ENCODE measurements around the gene TYMS.

Gene TYMS

DNA sequence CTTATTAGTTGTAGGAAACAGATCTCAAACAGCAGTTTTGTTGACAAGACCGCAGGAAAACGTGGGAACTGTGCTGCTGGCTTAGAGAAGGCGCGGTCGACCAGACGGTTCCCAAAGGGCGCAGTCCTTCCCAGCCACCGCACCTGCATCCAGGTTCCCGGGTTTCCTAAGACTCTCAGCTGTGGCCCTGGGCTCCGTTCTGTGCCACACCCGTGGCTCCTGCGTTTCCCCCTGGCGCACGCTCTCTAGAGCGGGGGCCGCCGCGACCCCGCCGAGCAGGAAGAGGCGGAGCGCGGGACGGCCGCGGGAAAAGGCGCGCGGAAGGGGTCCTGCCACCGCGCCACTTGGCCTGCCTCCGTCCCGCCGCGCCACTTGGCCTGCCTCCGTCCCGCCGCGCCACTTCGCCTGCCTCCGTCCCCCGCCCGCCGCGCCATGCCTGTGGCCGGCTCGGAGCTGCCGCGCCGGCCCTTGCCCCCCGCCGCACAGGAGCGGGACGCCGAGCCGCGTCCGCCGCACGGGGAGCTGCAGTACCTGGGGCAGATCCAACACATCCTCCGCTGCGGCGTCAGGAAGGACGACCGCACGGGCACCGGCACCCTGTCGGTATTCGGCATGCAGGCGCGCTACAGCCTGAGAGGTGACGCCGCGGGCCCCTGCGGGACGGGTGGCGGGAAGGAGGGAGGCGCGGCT is at the start of gene TYMS:
TYMS (plus strand) TSS at position 343 of the 690 bp plus-strand sequence; CDS start at position 433, 90 bp downstream.
- peak; percentile 33 to 46 for DNase-seq (ENCODE audit: extremely low read depth in 1 of 2, low read depth in 1 of 2)

DNA sequence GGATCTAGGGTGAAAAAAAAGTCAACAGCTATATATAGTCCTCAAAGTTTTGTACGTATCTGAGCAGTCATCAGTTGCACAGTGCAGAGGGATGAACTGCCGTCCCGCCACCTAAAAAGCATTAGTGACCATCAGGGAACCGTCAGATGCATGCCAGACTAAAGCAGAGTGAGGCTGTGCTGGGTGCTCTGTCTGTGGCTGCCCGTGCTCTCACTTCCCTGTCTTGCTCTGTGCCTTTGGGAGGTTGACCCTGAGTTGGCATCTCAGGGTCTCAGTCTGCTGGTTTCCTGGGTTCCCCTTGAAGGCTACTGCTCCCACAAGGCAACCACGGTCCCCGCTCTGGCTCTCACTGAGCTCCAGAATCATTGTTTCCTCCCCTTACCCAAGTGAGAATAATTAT is 49.5 kb upstream of the TYMS start:
- no peak for DNase-seq (ENCODE audit: extremely low read depth in 1 of 2, low read depth in 1 of 2)

DNA sequence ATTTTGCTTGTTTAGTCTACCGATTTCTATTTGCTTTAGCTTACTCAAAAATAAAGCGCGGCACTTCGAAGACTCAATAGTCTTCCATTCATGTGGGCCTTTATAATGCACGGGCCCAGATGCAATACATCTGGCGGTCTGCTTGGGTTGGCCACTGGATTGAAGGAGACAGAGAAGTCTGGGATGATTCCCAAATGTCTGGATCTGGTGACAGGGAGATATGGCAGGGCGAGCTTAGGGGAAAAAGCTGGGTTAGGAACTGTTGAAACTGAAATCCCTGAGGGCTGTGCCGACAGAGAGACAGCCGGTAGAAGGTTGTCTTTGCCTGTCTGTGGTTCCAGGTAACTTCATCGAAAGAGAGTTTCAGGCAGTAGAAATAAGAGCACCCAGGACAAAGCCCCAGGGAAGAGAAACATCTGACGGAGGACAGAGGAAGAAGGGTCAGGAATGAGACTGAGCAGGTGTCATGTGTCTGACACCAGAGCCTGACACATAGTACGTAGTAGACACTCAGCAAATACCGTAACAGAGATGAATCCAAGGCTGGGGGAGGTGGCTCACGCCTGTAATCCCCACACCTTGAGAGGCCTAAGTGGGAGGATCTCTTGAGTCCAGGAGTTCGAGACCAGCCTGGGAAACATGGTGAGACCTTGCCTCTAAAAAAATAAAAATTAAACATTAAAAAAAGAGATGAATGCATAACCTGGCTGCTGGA is 47.1 kb upstream of the TYMS start:
- no peak for DNase-seq (ENCODE audit: extremely low read depth in 1 of 2, low read depth in 1 of 2)

DNA sequence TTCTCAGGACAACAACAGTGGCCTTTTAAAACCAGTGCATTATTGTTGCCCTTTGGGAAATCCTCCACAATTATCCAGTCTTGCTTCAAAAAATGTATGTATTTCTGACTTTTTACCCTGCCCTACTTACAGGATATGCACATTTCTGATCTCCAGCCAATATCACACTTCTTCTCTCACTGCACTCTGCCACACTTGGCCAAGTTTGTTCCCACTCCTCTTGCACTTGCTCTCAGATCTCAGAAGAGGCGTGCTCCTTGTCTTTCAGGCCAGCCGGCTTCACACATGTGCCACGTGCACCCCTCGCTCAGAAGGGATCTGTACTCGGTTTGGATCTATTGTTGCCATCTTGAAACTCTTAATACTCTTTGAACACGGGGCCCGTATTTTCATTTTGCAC is 45.3 kb upstream of the TYMS start:
- no peak for DNase-seq (ENCODE audit: extremely low read depth in 1 of 2, low read depth in 1 of 2)

DNA sequence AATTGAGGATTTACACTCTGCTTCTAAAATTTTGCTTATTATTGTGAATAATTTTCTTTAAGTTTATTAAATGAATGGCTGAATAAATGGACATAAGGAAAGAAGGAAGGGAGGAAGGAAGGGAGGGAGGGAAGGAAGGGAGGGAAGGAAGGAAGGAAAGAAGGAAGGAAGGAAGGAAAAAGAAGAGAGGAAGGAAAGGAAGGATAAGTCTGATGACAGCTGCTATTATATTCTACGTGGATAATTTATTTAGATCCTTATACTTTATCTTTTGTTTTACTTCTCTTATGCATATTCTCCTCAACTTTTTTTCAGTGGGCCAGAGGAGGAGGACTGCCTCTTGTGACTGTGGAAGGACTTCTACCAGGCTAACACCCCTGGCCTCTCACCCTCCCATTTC is 43.3 kb upstream of the TYMS start:
- no peak for DNase-seq (ENCODE audit: extremely low read depth in 1 of 2, low read depth in 1 of 2)

DNA sequence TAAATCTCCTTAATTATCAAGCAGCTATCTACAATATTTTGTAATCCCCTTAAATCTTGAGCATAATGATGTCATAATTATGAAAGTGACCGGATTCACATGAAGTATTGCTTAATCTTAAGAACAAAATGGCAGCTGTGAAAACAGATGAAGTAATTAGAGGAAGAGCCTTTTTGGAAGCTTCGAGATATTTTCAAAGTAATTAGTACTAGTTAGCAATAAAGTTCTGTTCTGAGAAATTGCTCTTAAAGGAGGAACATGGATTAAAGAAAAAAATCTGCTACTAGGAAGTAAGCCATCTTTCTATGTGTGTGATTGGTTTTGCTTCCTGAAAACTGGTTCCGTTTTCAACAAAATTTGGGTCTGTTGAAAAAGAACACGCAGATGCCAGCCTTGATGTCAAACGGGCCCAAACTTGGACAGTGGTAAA is 42.3 kb upstream of the TYMS start:
- no peak for DNase-seq (ENCODE audit: extremely low read depth in 1 of 2, low read depth in 1 of 2)

DNA sequence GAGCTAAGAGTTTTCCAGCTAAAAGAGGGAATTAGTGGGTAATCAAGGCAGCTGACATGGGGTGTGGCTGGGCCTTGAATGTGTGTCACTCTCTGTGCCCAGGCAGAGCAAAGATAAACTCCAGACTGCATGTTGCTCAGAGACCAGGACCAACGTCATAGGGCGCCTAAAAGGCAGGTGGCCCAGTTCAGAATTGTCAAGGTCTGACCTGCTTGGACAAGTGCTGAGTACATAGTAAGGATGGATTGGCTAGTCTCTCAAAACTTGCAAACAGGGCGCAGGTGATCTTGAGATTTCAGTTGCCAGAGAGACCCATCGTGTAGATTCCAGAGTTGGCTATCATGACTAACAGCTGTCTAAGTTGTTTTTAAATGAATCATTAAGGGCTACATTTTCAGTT is 41.7 kb upstream of the TYMS start:
- no peak for DNase-seq (ENCODE audit: extremely low read depth in 1 of 2, low read depth in 1 of 2)

DNA sequence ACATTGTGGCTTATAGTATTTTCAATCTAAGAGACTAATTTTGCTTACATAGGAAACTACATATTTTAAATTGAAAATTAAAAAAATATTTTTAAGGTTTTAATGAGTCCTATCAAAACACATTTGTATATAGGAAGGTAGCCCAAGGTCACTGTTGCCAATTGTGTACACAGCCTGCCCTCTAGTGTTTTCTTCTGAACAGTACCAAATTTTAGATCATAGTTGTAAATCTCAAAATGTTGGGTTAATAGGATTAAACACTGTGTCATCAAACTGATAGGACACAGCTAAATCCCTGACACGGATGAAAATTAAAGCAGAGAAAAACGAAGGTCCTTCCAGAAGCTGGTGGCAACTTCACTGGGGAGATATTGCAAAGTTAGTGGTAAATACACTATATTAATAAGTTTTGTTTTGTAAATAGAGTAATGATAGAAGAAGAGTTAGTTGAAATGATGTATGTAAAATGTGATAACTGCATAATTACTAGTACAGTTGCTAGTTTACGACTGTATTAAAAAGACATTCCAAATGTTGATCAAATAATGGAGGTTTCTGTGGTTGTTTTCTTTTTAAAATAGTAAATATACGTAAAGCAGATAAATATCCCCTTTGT is 41.0 kb upstream of the TYMS start:
- DNase-seq (ENCODE audit: extremely low read depth in 1 of 2, low read depth in 1 of 2) = no peak

DNA sequence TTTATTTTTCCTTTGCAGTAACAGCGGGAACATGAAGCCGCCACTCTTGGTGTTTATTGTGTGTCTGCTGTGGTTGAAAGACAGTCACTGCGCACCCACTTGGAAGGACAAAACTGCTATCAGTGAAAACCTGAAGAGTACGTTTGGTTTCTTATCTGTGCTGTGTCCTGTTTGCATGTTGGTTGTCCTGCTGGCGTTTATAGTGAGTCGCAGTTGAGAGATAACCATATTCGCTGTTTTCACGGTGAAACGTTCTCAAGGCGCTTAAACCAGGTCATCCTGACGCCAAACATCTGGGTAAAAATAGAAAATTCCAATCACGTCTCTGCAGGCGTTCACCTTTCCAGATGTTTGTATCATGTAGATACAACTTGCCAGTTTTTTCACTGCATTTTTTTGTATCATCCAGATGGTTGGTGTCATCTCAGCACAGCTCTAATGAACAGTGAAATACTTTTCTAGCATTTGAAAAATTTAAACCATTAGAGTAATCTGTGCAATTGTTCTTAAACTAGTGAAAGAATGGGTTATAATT is 39.4 kb upstream of the TYMS start:
- no peak for DNase-seq (ENCODE audit: extremely low read depth in 1 of 2, low read depth in 1 of 2)

DNA sequence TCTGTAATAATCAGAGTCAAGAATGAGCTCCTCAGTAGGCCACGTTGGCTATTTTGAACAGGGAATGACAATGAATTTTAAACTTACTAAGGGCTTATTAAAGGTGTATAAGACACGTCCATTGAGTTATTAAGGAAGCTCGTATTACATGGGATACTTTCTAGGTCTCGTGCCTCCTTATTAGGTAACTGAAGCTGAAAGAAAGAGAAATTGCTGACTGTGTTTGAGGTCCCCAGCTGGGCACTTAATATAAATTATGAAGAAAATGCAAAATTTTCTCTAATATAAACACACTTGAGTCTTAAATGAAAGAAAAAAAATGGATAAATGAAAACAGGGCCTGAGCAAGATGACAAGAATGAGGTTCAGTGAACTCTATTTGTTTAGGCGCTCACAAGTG is 38.8 kb upstream of the TYMS start:
- DNase-seq (ENCODE audit: extremely low read depth in 1 of 2, low read depth in 1 of 2) = no peak

DNA sequence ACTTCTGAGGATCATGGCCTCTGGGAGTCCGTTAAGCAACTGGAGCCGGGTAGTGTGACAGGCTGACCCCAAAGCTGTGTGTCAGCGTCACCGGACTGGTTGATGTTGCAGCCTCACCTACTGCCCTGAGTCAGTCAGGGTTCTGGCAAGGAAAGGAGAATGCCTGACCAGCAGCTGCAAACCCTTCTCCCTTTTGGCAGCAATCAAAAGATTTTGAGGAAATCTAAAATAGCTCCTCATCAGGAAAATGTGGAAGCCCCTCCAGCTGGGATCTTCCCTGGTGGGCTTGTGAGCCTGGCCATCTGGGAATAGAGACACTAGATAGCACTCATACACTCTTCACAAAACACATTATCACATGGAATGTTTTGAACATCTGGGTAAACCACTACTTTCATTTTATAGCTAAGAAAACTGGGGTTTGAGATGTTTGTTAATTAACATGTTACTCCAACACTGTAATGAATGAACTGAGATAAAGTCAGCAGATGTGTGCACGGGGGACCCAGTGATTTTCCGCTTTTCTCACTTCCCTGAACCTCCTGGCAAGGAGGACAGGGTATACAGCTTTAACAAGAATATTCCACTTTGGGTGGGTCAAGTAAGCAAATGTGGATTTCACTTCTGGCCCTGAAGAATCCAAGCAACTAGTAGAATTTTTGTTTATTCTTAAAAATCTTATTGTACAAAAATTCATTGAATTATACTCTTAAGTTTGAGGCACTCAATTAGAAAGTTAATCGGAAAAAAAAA is 36.0 kb upstream of the TYMS start:
- DNase-seq (ENCODE audit: extremely low read depth in 1 of 2, low read depth in 1 of 2) = no peak

DNA sequence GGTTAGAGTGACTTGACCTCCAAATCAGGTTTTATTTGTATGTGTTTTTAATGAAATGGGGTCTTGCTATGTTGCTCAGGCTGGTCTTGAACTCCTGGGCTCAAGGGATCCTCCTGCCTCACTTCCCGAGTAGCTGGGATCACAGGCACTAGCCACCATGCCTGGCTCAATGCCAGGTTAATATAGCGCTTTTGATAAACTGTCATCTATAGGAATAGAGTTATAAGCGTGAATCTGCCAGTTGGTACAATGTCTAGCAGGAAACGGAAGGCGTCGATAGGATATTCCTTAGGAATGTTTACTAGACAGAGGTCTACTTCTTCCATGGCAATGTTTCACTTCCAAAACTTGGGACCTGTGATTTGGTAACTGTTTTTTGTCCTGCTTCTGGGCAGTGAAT is 35.2 kb upstream of the TYMS start:
- DNase-seq (ENCODE audit: extremely low read depth in 1 of 2, low read depth in 1 of 2) = no peak

DNA sequence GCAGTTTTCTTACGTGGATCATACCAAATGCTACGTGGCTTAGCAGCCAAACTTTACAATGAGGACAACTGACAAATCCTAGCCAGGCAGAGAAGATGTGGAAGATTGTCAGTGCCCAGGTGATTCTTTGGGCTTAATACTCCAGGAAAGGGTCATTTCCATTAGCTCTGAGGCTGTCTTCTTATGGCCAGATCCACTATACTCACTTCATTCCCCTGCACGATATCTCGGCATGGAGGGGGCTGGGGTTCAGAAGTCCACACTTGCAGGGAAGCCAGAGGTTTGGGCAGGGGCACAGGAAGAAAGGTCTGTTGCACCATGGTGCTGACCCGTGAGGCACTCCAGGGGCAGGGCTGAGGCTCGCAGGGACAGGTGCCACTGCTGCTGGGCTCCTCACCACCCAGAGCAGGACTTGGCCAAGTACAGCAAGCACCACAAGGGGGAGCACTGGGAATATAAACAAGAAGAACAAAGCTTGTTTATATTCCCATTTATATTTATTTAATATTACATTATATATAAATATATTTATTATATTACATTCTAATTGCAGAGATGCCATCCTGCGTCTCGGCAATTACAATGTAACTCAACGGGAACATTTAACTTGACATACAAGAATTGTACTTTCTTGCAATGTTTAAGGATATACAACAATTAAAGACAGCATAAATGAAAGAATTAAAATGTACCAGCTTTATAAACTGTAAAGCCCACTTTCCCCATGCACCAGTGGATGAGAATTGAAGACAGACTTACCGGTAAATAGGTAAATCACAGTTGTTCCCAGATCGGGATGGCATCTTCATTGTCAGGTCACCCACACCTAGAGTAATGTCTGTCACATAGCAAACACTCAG is 33.5 kb upstream of the TYMS start:
- DNase-seq (ENCODE audit: extremely low read depth in 1 of 2, low read depth in 1 of 2) = peak; percentile 17 to 39

DNA sequence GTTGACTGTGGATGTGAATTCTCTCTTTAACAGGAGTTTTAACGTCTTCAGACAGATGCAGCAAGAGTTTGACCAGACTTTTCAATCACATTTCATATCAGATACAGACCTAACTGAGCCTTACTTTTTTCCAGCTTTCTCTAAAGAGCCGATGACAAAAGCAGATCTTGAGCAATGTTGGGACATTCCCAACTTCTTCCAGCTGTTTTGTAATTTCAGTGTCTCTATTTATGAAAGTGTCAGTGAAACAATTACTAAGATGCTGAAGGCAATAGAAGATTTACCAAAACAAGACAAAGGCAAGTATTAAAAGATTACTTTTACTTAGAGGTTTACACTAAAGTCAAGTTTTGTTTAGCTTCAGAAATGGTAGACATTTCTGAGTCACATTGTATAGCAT is 30.2 kb upstream of the TYMS start:
- DNase-seq (ENCODE audit: extremely low read depth in 1 of 2, low read depth in 1 of 2) = no peak

DNA sequence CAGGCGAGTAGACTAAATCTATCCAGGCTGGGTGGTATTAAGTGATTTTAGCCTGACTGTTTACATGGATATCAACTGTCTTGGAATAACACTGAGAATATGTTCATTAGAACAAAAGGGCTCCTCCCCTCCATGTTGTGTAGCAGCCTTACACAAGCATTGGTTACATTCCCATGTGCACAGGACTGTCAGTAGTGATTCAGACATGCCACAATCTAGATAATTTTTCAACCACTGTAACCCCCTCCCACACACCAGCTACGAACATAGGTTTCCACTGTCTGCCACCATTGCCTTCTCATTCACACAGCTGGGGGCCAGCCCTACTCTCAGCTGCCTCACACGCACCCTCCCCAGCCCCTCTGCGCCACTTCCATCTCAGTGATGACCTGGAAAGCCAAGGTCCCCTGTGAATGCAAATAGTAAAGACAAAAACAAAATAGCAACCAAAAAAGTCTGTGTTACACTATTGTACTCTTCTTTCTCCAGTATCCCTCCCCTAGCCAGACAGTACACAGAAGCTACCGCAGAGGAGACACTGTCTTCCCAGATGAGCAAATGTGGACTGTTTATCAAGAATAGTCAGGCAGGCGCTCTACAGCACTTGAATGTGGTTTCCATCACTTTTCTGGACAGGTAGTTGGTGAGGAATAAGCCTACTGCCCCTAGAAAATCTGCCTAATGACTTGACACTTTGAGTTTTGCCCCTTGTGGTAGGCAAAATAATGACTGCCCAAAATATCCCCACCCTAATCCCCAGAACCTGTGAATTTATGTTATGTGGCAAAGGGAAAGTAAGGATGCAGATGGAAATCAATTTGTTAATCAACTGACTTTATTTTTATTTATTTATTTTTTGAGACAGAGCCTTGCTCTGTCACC is 27.9 kb upstream of the TYMS start:
- DNase-seq (ENCODE audit: extremely low read depth in 1 of 2, low read depth in 1 of 2) = peak in 1 of 2 donors; percentile 8

DNA sequence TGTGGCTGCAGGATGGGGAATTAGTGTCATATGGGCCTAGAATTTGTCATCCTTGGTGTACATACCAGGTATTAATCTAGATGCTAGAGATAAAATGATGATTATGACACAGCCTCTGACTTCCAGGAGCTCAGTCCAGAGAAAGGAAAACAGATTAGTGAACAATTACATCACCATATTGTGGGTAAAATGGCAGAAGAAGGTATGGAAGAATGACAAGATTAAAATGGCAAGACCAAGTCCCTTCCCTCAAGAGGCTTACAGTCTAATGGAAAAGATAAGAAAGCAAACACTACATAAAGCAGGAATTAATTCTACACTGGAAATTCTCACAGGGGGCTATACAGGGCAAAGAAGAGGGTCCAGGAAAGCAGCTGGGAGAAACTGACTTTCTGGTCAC is 25.9 kb upstream of the TYMS start:
- DNase-seq (ENCODE audit: extremely low read depth in 1 of 2, low read depth in 1 of 2) = no peak

DNA sequence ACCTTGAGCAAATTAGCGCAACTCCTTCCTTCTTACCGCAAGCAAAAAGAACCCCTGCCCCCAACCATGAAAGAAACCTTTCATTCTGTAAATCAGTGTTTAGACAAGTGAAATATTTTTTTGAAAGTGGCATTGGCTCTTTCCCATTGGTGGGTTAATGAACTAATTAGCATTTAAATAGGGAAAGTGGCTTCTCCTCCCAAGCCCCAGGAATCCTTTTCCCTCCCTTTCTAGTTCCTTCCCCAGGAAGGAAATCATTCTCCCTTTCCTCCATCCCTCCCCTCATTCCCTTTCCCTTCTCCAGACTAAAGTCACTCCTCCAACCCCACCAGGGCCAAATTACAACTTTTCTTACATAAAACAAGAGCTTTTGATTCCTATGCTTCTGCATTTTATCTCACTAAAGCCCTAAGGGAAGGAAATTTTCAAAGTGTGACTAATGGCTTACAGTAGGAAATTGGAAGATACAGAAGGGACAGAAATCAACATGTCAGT is 22.9 kb upstream of the TYMS start:
- DNase-seq (ENCODE audit: extremely low read depth in 1 of 2, low read depth in 1 of 2) = no peak

DNA sequence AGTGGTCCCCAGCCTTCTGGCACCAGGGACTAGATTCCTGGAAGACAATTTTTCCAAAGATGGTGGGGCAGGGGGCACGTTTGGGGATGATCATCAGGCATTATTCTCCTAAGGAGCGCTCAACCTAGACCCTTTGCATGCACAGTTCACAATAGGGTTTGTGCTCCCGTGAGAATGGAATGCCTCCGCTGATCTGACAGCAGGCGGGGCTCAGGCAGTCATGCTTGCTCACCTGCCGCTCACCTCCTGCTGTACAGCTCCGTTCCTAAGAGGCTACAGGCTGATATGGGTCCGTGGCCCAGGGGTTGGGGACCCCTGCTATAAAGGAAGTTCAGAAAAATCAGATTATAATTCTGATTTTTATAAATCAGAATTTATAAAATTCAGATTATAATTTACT is 22.3 kb upstream of the TYMS start:
- no peak for DNase-seq (ENCODE audit: extremely low read depth in 1 of 2, low read depth in 1 of 2)

DNA sequence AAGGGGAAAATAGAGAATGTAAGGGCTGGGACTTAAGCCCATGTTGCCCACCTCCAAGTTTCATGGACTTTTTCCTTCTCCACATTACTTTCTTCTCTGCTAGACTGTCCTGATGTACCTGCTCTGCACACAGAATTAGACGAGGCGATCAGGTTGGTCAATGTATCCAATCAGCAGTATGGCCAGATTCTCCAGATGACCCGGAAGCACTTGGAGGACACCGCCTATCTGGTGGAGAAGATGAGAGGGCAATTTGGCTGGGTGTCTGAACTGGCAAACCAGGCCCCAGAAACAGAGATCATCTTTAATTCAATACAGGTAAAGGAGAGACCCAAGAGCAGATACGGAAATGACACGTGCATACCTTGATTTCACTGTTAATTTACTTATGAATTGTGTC is 16.2 kb upstream of the TYMS start:
- no peak for DNase-seq (ENCODE audit: extremely low read depth in 1 of 2, low read depth in 1 of 2)

All from stimulated activated CD8-positive, alpha-beta memory T cell treated with anti-CD3 and anti-CD28 coated beads, Interleukin-7, amount 100 ng/mL, for 48 hours (primary cell).